CD4-positive, alpha-beta T cell treated with Interleukin-6 at 100 ng/mL for 8 hours (primary cell): ENCODE data around the gene SRRM4.
"Not testable (repeated sequence)": the region's sequence is repeated elsewhere in the genome, so short reads cannot be mapped to it uniquely, and the experiment has no call there.

Source experiments
- DNase-seq: peaks from one replicate; pipeline ENCODE4 v3.0.0-alpha.2; 2020; ENCODE audit warnings: mixed read lengths, low spot score

SRRM4 gene

GRCh38 chr12:119011231-119011630 lies 29.9 kb downstream of the SRRM4 start:
- DNase-seq: no peak

- DNase-seq: no peak
These were observed 30.8 kb downstream of the SRRM4 start for GRCh38 chr12:119012179-119012578.

- no peak for DNase-seq
These were observed 31.7 kb downstream of the SRRM4 start for GRCh38 chr12:119013023-119013422.

GRCh38 chr12:119014368-119014767 lies 33.0 kb downstream of the SRRM4 start:
- no peak for DNase-seq

- no peak for DNase-seq
These were observed 35.4 kb downstream of the SRRM4 start for GRCh38 chr12:119016715-119017114.

GRCh38 chr12:119019166-119019565 lies 37.8 kb downstream of the SRRM4 start:
- DNase-seq: no peak

- DNase-seq: no peak
These were observed 39.3 kb downstream of the SRRM4 start for GRCh38 chr12:119020406-119021360.

GRCh38 chr12:119024356-119024755 lies 43.0 kb downstream of the SRRM4 start:
- DNase-seq: no peak

- no peak for DNase-seq
These were observed 44.4 kb downstream of the SRRM4 start for GRCh38 chr12:119025786-119026185.

GRCh38 chr12:119033332-119033731 lies 52.0 kb downstream of the SRRM4 start:
- not testable (repeated sequence) for DNase-seq

GRCh38 chr12:119036878-119037825 lies 55.8 kb downstream of the SRRM4 start:
- no peak for DNase-seq

GRCh38 chr12:119044094-119044493 lies 62.8 kb downstream of the SRRM4 start:
- no peak for DNase-seq

GRCh38 chr12:119047641-119048040 lies 66.3 kb downstream of the SRRM4 start:
- no peak for DNase-seq

- DNase-seq: no peak
These were observed 69.3 kb downstream of the SRRM4 start for GRCh38 chr12:119050663-119051062.

- no peak for DNase-seq
These were observed 70.1 kb downstream of the SRRM4 start for GRCh38 chr12:119051474-119051873.

- no peak for DNase-seq
These were observed 70.7 kb downstream of the SRRM4 start for GRCh38 chr12:119052001-119052400.

GRCh38 chr12:119055977-119056376 lies 74.6 kb downstream of the SRRM4 start:
- no peak for DNase-seq

- no peak for DNase-seq
These were observed 79.8 kb downstream of the SRRM4 start for GRCh38 chr12:119060847-119061796.

GRCh38 chr12:119068129-119068856 lies 87.0 kb downstream of the SRRM4 start:
- no peak for DNase-seq

GRCh38 chr12:119069147-119069642 lies 87.9 kb downstream of the SRRM4 start:
- no peak for DNase-seq

- DNase-seq: no peak
These were observed 89.8 kb downstream of the SRRM4 start for GRCh38 chr12:119071176-119071575.
